HG02970 (cell line): Measurements from ENCODE around the gene MPP4.

Experiments used
- ATAC-seq: cut with Tn5 transposase; IDR thresholded peaks from one replicate; pipeline ENCODE4 v1.9.1; 2021; ENCODE audit warnings: mild to moderate bottlenecking, moderate library complexity, moderate number of reproducible peaks; ENCODE audit not compliant: unreplicated experiment, low FRiP score

Gene MPP4

DNA sequence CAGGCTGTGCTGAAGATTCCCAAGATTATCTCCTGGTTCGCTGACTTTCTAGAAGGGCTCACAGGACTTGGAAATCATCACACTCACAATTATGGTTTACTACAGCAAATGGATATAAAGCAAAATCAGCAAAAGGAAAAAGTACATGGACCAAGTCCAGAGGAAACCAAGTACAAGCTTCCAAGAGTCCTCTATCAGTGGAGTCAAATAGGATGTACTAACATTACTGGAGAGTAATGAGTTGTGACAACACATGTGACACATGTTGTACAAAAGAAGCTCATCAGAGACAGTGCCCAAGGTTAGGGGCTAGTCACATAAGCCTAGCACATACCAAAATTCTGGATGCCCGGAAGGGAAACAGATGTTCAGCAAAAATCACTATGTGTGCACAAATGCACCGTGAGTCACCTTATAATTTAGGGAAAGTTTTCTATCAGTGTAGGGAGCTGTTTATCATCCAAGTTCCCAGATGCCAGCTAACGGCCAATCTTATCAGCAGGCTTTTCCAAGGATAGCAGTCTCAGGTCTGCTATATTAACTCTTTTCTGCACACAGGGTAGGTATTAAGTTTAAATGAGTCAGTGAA, 64.7 kb downstream of the MPP4 start:
- ATAC-seq, result no peak

DNA sequence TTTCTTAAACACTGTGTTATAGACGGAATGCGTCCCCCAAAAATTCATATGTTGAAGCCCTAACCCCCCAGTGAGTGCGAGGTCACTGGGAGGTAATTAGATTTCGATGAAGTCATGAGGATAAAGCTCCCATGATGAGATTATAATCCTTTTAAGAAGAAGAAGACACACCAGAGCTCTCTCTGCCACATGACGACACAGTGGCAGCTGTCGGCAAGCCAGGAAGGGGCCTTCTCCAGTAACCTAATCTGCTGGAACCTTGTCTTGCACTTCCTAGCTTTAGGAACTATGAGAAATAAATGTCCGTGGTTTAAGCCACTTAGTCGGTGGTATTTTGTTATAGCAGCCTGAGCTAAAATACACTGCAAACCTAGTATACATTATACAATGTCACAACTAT, 67.4 kb downstream of the MPP4 start:
- ATAC-seq, result no peak

DNA sequence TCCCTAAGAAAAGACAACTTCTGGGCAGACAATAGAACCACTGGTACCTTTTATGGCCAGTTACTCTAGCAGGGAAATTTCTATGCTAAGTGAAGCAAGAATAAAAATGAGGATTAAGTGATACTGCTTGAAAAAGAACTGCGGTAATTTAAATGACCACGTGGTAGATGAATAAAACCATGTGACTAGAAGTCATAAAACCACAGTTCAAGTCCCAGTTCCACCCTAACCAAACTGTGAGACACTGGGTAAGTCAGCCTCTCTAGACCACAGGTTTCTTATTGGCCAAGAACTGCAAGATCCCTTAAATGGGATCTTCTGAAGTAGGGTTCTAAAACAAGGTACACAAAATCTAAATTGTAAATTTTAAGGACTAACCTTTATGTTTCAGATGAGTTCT, 67.9 kb downstream of the MPP4 start:
- ATAC-seq, result no peak

DNA sequence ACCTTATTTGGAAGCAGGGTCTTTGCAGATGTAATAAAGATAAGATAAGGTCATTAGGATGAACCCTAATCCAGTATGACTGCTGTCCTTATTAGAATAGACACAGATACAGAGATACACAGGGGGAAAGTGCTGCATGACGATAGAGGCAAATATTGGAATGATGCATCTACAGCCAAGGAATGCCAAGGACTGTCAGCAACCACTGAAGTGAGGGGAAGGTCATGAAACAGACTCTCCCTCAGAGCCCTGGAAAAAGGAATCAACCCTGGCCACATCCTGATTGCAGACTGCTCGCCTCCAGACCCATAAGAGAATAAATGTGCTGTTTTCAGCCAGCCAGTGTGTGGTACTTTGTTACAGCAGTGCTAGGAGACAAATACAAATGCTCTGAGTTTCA, 69.9 kb downstream of the MPP4 start:
- ATAC-seq, result no peak

DNA sequence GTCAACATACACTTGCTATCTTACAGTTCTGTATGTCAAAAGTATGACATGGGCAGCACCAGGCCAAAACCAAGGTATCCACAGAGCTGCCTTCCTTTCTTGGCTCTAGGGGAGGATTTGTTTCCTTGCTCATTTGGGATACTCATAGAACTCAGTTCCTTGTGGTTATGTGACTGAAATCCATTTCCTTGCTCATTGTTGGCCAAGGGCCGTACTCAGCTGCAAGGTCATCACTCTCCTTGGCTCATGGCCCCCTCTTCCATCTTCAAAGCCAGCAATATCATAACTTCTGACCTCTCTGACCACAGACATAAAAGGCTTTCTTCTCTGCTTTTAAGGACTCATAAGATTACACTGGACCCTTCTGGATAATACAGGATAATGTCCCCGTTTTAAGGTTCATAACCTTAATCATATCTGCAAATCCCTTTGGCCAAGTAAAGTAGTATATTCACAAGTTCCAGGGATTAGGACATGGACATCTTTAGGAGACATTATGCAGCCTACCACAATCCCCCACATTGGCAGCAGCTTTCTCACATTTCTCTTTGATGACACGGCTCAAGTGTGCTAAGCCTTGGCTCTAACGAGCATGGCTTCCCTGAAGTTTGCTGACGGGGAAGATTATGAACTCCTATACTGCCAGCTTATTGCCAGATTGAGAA, 76.0 kb downstream of the MPP4 start:
- no peak for ATAC-seq

DNA sequence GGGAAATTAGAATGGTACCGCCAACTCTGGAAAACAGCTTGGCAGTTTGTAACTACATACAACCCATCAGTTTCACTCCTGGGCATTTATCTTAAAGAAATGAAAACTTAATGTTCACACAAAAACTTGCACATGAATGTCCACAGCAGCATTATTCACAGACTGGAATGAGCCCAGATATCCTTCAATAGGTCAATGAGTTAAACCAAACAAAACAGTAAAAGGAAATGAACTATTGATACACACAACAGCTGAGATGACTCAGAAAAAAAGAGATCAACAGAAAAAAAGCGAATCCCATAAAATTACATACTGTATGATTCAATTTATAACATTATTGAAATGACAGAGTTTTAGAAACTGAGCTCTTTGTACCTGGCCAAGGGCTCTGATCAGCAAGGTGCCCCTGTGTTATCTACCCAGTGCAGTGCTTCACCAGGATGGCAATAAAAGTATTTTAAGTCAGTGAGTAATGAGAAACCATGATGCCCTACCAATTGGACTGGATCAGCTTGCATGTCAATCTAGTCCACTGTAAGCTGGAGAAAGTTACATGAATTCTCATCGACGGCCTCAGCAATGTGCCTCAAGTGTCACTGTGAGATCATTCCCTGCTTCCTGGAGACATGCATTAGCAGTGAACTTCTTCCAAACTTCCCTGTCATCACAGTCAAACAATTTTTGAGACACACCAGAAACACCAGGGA, 77.0 kb downstream of the MPP4 start:
- no peak for ATAC-seq

DNA sequence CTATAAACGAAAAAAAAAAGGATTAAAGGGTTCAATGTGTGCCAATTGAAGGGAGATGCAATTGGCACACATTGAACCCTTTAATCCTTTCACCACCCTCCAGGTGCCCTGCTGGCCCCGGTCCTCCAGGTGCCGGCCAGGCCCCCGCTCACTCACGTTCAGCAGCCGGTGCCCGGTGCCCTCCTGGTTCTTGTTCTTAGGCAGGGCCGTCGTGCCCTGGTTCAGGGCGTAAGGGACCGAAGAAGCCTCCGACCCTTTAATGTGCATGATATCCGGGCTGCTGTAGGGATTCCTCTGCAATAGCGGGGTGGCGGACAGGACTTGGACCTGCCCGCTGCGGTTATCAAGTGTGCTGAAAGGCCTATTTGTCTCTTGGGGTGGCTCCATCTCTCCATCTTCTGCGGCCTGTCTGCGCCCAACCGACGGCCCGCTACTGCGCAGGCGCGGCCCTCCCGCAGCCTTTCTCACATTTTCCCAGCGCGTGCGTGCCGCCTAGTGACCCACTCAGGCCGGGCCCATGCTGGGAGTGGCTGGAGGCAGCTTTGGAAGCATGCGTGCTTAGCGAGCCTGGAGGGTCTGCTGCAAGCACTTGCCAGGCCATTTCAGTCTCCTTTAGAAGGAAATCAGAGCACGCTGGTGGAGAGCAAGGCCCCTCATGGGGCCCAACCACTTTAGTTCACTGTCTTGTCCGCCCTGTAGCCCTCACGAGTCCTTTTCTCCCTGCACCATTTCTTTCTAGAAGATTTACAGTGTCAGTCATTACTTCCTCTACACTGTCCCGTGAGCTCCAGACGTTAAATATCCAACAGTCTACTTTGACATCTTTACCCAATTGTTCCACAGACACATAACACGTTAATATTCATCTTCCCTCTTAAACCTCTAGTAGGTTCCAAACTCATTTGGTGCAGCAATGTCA, 79.4 kb downstream of the MPP4 start:
- ATAC-seq, result no peak

DNA sequence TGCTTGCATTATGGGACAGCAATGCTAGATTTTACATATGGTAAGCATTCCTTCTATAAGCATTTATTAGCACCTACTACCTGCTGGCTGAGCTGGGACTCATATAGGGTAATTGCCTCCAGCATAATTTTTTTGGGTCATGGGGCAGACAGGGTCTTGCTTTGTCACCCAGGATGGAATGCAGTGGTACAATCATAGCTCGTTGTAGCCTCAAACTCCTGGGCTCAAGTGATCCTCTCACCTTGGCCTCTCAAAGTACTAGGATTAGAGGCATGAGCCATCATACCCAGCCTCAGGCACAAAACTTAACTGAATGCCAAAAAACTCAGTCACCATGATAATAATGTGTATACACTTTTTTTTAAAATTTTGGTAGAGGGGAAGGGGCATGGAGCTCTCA, 90.4 kb downstream of the MPP4 start:
- no peak for ATAC-seq

DNA sequence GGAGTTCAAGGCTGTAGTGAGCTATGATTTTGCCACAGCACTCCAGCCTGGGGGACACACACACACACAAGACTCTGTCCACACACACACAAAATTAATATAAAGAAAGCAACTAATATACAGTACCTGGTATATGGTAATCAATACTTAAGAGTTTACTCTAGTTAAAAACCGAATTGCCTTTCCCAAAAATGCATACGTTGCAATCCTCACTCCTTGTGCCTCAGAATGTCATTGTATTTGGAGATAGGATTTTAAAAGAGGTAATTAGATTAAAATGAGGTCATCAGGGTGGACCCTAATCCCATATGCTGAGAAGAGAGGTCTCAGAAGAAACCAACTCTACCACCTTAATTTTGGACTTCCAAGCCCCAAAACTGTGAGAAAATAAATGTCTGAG, 90.9 kb downstream of the MPP4 start:
- no peak for ATAC-seq

DNA sequence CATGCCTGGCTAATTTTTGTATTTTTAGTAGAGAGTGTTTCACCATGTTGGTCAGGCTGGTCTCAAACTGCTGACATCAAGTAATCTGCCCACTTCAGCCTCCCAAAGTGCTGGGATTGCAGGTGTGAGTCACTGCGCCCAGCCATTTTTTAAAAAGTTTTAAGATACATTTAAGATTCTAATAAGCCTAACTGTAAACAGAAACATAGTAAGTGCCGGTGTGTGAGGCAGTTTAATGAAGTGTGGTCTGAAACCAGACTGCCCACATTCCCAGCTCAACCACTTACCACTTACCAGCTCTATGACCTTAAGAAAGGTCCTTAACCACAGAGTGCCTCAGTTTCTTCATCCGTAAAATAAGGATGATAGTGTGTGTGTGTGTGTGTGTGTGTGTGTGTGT, 97.5 kb downstream of the MPP4 start:
- no peak for ATAC-seq

DNA sequence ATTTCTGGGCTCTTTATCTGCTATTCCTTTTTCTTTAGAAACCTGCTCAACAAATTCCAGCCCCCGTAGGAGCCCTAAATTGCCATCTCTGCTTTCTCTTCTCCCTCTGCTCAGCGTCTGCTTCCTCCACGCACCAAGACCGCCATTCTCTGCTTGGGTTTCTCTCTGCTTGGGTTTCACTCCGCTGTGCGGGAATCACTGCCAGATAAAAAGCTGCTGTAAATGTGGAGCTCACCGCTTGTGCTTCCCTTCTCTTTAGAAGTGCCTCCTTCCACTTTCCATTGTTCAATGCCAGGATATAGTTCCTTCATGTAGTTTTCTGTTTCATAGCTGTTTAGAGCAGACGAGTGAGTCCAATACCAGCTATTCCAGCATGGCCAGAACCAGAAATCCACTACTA, 101.0 kb downstream of the MPP4 start:
- no peak for ATAC-seq
